ENCODE data around the gene FOXP1.
"Not testable (repeated sequence)": the region's sequence is repeated elsewhere in the genome, so short reads cannot be mapped to it uniquely, and the experiment has no call there.

FOXP1 gene

DNA sequence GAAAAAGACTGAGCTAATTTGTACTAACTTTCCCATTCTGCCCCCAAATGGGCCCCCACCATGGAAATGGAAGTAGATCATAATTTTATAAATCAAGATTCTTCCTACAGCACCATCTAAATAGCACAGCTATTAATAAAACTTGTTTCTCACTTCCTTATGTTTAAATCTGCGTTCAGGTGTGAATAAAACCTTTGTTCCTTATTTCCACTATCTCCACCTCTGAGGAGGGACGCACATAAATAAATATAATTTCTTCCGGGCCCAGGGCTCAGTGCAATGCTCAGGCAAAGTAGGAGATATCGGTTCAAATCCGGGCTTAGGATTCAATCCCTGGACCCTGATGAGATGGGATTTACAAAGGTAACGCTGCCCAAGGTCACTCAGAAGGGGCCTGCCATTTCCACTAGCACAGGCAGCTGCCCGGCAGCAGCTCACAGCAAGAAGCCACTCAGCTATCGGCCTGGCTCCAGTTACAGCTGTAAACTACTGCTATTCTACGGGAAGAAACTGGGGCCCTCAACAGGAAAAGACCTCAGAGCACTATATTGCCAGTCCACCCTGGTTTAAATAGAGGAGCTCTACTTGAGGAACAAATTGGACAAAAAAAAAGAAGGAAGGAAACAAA is 52.5 kb downstream of the FOXP1 start:
- DNase-seq (ENCODE audit: low spot score): no peak

DNA sequence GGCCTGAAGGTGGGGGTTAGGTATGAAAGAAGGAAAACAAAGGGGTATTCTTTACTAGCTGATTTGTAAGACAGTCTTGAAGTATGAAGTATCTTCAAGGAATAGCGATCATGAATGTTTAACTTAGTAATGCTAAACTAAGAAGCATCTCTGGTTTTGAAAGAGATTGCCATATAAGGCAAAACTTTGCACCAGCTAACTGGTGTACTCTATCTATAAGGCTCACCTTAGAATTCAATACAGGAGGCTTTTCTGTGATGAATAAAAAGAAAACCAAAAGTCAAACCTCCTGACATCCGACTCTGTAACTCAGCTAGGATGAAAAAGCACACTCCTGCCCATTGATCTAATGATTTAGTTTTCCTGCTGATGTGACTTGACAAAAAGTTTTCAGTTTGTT is 54.7 kb downstream of the FOXP1 start:
- DNase-seq (ENCODE audit: low spot score): no peak

DNA sequence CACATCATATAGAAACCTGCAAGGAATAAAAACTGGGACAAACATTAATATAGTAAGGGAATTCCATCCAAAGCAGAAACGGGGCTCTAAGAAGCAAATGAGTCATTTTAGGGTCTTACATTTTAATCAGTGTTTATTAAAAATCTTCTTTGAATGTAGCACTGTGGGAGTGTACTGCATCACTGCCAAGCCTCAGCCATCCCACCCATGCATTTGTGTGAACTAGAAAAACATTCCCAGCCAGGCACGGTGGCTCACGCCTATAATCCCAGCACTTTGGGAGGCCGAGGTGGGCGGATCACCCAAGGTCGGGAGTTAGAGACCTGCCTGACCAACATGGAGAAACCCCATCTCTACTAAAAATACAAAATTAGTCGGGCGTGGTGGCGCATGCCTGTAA is 57.1 kb downstream of the FOXP1 start:
- not testable (repeated sequence) for DNase-seq (ENCODE audit: low spot score)

DNA sequence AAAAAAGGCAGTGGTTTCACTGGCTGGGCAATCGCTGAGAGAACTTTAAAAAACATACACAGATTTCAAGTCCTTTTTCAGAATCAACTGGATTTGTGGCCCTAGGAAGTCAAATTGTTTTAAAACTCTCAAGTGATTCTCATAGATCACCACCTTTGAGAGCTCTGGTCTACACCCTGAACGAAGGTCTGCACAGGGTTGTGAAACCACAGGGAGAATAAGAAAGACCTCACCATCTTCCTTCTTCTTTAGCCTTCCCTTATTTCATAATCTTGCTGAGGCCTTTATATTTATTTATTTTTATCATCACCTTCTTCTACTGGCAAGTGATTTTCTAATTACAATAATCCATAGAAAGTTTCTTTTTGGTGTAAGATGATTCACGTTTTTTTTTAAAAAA is 58.1 kb downstream of the FOXP1 start:
- DNase-seq (ENCODE audit: low spot score): no peak

DNA sequence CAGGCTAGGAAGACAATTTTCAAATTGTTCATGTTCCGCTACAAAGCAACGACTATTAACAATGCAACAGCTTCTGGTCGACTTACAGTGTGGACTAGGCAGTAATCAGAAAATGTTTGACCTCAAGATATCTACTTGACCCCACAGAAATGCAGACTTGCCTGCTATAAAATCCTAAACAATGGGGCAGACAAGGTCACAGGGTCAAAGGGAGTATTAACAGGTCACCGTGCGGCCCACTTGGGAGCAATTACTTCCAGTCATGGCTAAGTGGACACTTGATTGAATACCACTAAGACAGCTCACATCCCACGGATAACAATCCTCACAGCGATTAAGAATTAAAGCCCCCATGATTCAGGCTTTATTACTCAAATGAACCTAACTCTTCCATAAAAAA is 58.9 kb downstream of the FOXP1 start:
- no peak for DNase-seq (ENCODE audit: low spot score)

DNA sequence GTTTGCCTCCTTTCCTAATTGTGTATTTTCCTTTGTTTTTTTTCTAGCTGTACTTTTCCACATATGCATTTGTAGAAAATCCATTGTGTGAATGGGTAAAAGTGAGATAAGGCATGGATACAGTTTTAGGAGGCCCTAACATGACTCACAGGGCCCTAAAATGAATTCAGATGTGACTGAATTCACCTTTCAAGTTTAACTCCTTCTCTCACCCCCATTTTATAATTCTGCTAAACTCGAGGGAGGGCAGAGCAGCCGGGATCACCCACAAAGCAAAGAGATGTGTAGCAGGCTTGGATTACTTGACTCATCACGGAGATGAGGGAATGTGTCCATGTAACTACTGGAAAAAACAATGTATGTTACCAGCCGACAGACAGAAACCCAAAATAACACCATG is 59.9 kb downstream of the FOXP1 start:
- no peak for DNase-seq (ENCODE audit: low spot score)

DNA sequence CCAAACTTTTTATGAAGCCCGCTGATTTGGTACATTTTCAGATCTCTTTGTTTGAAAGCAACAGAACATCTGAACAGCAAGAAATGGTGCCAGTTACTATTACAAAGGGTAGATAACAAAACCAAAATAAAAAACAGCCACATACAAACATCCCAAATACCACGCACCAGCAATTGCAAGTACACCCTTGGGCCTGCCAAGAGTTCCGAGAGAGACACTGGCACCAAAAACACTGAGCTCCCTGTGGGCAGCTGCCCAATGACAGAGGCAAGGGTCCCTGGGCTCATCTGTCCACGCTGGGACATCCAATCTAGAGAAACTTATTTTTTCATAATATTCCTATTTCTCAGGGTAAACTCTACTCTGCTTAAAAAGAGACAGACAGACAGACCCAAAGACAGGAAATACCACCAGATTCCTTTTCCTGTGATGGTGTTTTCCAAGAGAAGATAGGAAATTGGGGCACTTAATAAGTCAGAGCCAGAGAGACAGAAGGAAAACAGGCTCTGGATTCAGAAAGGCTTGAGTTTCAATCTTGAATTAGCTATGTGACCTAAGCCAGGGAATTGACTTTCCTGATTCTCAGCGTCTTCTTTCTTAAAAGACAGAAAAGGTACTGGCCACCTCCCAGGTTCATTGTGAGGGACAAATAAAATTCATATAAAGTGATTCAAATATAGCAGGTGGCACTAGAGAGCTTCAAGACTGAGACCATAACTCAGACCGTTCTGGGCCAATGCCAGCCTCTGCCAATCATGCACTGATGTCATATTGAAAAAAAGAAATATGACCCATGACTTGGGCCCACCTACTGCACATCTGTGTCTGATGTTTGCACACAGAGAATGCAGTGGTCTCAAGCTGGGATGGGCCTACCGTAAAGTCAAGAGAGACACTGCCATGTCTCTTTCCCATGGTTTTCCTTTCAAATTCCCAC is 61.3 kb downstream of the FOXP1 start:
- no peak for DNase-seq (ENCODE audit: low spot score)

DNA sequence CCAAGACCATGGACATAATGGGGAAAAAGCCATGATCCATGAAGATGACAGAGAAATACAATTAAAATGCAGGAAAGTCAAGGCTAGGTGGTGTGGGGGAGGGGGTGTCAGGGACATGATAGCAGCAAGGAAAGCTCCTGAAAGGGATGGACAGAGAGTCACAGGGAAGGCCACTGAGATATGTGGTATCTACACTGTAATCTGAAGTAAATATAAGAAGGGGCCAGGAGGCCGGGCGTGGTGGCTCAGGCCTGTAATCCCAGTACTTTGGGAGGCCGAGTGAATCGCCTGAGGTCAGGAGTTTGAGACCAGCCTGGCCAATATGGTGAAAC is 62.5 kb downstream of the FOXP1 start:
- no peak for DNase-seq (ENCODE audit: low spot score)

DNA sequence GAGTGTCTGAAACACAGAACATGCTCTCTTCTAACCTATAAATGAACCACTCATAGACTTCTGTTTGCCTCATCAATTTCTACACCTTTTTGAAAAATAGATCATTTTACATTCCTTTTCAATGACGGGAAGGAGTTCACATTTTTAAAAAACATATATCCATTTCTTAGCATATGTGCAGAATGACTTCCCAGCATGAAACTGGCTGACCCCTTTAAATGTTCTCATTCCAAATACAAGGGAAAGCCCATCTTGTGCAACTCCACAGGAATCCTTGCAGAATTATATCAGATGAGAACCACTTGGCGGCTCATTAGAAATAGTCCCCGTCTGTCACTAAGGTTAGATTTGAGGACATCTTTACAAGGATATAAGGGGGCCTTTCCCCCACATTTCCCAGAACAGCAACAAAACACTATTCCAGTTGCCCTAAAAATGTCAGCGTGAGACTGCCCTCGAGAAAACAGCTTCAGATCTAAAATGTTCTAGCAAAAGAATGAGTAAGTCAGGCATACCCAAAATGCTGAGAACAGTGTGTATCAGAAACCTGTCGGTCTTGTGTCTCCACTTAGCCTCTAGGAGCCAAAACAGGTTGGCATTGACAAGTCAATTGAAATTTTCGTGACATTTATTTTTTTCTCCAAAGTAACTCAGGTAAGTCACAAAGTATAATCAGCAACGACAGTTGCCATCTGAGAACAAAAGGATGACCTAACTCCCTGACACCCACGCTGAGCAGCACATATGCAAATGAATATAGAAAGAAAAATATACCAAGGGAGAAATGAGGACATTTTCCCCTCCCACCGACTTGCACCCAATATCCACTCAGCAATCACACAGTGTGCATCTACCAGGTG is 63.1 kb downstream of the FOXP1 start:
- DNase-seq (ENCODE audit: low spot score): no peak

DNA sequence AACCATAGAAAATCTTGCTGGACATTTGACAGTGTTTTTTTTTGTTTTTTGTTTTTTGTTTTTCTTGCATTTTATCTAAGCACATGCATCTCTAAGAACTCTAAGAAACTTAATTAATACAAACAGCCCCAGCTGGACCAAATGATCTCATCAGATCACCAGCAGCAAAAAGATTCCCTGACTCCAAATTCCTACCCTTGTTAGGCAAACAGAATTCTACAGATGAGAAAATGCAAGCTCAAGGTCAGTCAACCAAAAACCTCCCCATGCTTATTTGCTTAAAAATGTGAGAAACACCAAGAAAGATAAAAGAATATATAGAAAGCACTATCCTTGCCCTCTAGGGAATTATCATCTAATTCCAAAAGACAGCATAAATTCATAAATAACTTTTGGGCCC is 65.4 kb downstream of the FOXP1 start:
- no peak for DNase-seq (ENCODE audit: low spot score)

DNA sequence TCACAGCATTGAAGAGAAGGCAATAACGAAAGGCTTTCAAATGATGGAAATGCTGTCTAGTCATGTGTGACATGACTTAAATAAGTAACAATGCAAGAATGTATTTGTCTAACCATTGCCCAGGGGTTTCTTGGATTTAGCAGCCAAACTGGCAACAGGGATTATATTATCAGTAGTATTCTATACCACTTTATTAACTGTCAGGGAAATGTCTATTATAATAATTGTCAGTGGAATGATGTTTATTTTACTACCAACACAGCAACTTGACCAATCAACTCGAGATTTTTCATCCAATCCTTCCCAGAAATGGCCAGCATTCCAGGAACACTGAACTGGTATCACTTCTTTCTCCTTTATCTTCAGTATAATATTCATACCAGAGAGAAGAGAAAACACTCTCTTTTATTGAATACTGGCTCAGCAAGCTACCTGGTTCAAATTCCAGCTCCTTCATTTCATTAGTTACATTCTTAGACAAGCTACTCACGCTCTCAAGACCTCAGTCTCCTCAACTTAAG is 66.2 kb downstream of the FOXP1 start:
- DNase-seq (ENCODE audit: low spot score): no peak

DNA sequence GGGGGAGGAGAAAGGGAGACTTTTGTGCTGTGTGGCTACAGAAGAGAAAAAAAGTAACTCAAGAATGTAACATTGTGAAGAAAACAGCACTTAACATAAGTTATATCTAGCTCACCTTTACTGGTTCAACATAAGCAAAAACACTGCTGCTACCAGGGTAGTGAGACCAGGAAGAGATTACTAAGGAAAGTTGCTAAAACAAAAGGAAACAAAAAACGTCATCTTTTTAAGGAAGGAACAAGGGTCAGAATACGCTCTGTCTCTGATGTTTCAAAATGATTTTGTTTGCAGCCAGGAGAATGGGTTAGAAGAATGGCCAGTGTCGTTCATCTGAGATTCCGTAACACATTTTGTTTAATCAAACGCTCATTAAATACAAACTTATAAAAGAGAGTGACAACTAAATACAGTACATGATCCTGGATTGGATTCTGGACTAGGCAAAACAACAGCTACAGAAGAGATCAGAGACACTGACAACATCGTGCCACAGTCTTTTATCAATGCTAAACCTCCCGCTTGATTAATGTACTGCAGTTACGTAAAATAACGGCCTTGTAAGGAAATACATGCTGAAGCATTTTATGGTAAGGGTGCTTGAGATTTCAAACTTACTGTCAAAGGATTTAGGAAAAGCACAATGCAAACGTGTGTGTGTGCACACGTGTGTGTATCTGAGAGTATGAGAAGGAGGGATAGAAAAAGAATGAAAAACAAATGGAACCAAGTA is 67.7 kb downstream of the FOXP1 start:
- no peak for DNase-seq (ENCODE audit: low spot score)

DNA sequence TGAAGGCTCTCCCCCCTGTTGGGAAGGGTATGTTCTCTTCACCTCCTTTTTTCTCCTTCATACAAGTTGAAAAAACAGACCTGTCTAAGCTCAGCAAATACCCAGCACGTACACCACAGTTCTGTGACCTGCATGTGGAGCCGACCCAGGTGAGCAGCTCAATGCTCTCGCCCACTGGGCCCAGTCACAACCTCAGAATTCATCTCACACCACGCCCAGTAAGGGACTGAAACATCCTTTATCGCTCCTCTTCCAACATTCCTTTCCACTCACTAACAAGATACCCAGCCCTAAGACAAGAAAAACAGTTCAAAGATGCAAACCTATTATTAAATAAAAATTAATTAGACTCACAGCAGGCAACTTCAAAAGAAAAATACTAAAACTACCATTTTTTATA is 68.9 kb downstream of the FOXP1 start:
- no peak for DNase-seq (ENCODE audit: low spot score)

DNA sequence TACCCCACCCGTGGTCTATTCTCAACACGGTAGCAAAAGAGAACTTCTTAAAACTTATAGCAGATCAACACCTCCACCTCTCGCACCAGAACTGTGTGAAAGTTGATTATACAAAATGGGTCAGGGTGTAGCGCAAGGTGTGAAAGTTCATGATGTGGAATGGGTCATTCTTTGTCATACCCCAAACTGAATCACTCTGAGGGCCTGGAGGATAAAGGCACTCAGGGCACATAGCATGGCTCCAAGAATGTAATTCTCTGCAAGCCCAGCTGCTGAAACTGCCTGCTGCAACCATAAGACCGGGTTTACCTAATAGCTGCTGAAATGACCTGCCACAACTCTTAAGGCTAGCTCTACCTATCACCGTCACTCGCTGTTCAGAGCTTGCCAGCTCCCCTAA is 70.0 kb downstream of the FOXP1 start:
- DNase-seq (ENCODE audit: low spot score): no peak

DNA sequence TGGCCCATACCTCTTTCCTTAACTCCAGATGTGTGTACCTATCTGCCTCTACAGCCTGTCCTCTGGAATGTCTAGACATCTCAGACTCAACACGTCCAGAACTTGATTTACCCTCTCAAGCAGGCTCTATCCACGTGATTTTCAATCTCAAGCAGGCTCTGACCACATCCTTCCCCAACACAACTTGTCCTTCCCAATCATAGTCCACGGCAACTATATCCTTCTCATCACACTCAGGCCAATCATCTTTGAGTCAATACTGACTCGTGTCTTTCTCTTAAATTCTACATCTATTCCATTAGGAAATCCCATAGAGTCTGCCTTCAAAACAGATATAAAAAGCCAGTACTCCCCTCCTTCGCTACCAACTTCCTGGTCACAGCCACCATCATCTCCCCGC is 70.4 kb downstream of the FOXP1 start:
- no peak for DNase-seq (ENCODE audit: low spot score)

DNA sequence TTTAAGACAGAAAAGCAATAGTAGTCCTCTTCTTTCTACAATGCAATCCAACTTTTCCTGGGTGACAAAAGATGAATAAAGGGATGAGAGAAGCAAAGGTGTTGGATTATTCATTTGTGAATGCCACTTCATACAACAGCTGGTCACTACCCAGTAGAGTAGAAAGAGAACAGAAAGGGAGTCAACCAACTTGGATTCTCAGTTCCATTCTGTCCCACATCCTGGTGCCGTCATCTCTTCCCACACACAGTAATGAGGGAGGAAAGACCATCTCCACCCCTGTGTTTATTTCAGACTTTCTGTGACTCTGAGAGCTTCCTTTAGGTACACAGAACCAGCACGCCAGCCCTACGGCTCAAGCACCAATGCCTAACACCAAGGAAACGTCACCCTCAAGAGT is 71.0 kb downstream of the FOXP1 start:
- DNase-seq (ENCODE audit: low spot score): no peak

DNA sequence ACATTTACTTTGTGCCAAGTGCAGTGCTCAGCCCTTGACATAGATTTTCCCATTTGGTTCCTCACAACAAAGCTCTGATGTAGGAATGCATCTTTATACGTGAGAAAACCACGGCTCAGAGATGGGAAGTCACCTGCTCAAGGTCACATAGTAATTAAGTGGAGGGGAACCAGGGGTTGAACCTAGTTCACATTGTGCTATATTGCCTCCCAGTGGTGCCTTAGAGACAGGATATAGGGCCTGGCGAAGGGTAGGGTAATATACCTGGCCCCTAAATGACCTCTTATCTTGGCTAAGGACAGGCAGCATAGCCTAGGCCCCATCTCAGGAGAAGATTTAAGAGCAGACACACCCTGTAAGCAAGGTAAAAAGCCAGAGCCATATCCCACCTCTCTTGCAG is 71.5 kb downstream of the FOXP1 start:
- no peak for DNase-seq (ENCODE audit: low spot score)

DNA sequence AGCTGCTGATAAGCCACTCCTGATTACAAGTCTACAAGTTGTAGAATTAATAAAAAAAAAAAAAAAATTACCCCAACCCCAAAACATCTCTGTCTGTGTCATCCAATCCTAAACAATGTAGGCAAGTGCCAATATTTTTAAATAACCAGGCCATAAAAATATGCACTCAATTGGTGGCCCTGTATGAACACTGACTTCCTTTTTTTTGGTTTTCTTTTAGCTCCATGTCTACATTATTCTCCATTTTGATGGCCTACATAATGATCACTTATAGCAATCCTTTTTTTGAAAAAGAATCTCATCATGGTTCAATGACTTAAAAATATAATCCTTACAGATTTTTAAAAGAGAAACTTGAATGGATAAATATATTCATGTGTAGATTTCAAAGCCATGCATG is 72.1 kb downstream of the FOXP1 start:
- DNase-seq (ENCODE audit: low spot score): no peak

DNA sequence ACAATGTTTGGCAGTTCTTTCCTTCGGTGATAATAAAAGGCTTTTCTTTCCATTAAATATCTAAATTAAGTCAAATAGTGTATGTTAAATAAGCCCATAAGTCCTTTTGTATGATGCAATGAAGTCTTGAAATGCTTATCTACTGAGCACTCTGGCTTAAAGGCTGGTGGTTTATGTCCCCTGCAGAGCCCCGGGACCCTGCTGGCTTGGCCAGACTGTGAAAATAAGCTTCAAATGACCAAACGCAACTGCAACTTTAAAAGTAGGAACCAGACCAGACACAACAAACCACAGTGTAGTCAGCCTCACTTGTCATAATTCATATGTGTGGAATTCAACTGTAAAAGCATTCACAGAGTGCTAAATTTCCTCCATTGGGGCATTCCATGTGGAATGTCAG is 72.5 kb downstream of the FOXP1 start:
- DNase-seq (ENCODE audit: low spot score): no peak

DNA sequence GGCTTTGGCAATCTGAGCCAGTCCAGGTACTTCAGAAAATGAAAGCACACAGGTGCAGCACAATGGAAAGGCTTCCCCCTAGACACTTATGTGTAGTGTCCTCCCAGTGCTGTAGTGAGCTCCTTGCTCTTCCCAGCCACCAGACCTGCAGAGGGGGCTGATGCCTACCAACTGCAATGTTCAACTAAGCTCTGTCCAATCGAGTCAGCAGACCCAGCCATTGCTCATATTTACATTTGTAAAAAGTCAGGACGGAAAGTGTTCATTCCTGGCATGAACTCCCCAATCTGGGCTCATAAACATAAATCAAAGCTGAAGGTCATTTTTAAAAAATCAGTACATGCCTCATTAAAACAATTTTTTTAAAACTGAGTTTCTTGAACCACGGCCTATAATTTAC is 73.0 kb downstream of the FOXP1 start:
- DNase-seq (ENCODE audit: low spot score): no peak

DNA sequence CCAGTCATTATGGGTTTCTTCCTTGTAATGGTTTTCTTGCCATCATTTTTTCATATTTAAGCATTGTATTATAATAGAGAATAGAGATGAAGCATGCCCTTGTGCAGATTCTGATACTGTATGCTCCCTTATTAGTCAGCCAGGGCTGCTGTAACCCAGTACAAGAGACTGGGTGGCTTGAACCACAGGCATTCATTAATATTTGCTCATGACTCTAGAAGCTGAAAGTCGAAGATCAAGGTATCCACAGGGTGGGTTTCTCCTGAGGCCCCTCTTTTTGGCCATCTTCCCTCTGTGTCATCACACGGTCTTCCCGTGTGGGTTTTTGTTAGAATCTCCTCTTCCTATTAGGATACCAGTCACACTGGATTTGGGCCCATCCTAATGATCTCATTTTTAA is 74.5 kb downstream of the FOXP1 start:
- DNase-seq (ENCODE audit: low spot score): no peak

DNA sequence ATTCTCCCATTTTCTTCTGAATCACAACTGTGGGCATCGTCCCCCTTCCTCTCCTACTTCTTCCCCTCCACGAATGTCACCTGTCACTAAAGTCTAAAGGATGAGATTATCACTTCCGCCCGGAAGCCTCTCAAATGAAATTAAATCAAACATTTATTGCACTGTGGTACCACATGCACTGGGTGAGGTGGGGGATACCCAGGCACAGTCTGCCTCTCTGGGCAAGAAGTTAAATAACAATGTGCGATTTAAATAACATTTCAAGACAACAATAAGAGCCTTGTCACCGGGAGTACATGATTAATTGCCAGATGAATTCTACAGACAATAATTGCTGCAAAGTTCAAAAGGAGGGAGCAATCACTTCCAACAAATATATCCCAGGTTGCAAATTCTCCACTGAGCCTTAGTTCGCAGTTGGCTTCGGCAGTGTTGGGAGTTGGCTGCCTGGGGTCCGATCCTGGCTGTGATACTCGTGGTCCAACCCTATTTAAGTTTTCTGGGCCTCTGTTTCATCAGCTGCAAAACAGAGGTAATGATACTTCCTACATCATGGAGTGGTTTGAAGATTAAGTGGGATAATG is 77.7 kb downstream of the FOXP1 start:
- DNase-seq (ENCODE audit: low spot score): no peak

All from RKO (cell line).